HG02763 (cell line): ENCODE measurements around the gene NPIPA1.
"Not testable (repeated sequence)": the region's sequence is repeated elsewhere in the genome, so short reads cannot be mapped to it uniquely, and the experiment has no call there.

Experiments used
- ATAC-seq: cut with Tn5 transposase; IDR thresholded peaks from one replicate; pipeline ENCODE4 v1.9.1; 2021; ENCODE audit warnings: mild to moderate bottlenecking, moderate library complexity; ENCODE audit not compliant: unreplicated experiment

NPIPA1 gene

GRCh38 chr16:14975418-14976194 is 38.4 kb downstream of the NPIPA1 start:
- ATAC-seq: peak; percentile 11

GRCh38 chr16:14976971-14977736 is 39.9 kb downstream of the NPIPA1 start:
- not testable (repeated sequence) for ATAC-seq

- ATAC-seq: not testable (repeated sequence)
These were observed 41.0 kb downstream of the NPIPA1 start for GRCh38 chr16:14978281-14978680.

- not testable (repeated sequence) for ATAC-seq
These were observed 41.7 kb downstream of the NPIPA1 start for GRCh38 chr16:14978908-14979307.

GRCh38 chr16:14981234-14981633 is 44.0 kb downstream of the NPIPA1 start:
- not testable (repeated sequence) for ATAC-seq

- ATAC-seq: not testable (repeated sequence)
These were observed 45.3 kb downstream of the NPIPA1 start for GRCh38 chr16:14982521-14982920.

GRCh38 chr16:14988092-14988491 is 50.8 kb downstream of the NPIPA1 start:
- not testable (repeated sequence) for ATAC-seq

GRCh38 chr16:14988661-14989191 is 51.5 kb downstream of the NPIPA1 start:
- ATAC-seq: not testable (repeated sequence)

GRCh38 chr16:14989291-14990281 is 52.3 kb downstream of the NPIPA1 start:
- not testable (repeated sequence) for ATAC-seq

- ATAC-seq: not testable (repeated sequence)
These were observed 56.3 kb downstream of the NPIPA1 start for GRCh38 chr16:14993277-14994151.

GRCh38 chr16:14996702-14997101 is 59.5 kb downstream of the NPIPA1 start:
- ATAC-seq: not testable (repeated sequence)

GRCh38 chr16:14998300-14998699 is 61.1 kb downstream of the NPIPA1 start:
- ATAC-seq: not testable (repeated sequence)

GRCh38 chr16:14999845-15000244 is 62.6 kb downstream of the NPIPA1 start:
- ATAC-seq: not testable (repeated sequence)
